Measurements from ENCODE around the gene TUBA8. TPM values are rescaled to one million over a fixed set of nuclear protein-coding genes. Genes with fewer than 3 reads are reported as not detected.

The TUBA8 gene
- total RNA-seq, 1 donor: 0.36 TPM

DNA sequence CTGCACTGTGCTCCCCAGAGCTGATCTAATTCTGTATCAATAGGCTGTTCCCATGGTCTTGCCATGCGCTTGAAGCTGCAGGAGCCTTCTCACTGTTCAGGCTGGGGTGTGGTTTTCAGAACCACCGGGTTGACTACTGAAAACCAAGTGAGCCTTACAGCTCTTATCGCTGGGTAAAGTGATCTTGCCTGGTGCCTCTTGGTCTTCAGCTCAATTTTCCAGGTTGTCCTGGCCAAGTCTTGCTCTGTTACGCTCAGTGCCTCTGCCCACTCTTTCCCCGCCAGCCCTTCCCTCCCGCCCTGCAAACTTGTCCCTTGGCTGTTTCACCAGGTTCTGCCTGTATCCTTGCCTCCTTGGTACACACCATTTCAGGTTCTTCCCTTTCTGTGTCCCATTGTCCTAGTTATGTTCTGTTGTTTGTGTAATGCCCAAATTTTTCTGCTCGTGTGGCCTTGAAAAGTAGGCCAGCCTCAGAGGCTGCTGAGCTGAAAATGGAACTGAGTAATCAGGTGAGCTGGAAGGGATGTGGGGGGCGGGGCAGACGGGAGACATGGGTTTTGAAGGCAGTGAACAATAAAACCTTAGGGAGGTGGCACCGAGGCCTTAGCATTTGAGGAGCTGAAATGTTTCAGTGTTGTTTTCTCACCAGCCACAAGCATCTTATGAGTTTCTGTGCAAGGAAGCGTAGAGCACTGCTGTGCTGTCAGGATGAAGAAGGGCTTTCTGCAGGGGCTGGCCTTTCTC lies 21.6 kb upstream of the TUBA8 start:
- Histone ChIP-seq H3K79me2 (ENCODE audit: insufficient read depth, low read length) (peaks cover 6% of the 10 kb centered on the region), H3K4me1 (ENCODE audit: insufficient read depth, low read length) (peaks cover 16% of the 10 kb centered on the region), H4K20me1 (ENCODE audit: insufficient read depth, low read length) (no peaks in the 10 kb centered on the region), H3K4me3 (ENCODE audit: insufficient read depth, low read length) (no peak overlapping the region), H3K4me2 (ENCODE audit: insufficient read depth, low read length) (no peak overlapping the region), H3K36me3 (ENCODE audit: insufficient read depth, low read length) (peaks cover 40% of the 10 kb centered on the region), H3K27me3 (ENCODE audit: insufficient read depth, low read length) (no peaks in the 10 kb centered on the region), H2AFZ (ENCODE audit: low read length) (no peak overlapping the region), H3K27ac (ENCODE audit: low read depth, low read length) (no peak overlapping the region), H3K9me3 (ENCODE audit: low read depth, low read length) (no peaks in the 10 kb centered on the region)
- DNase-seq (ENCODE audit: insufficient read length, low spot score, missing footprints): no peak
- TF ChIP-seq, protein P1, sequence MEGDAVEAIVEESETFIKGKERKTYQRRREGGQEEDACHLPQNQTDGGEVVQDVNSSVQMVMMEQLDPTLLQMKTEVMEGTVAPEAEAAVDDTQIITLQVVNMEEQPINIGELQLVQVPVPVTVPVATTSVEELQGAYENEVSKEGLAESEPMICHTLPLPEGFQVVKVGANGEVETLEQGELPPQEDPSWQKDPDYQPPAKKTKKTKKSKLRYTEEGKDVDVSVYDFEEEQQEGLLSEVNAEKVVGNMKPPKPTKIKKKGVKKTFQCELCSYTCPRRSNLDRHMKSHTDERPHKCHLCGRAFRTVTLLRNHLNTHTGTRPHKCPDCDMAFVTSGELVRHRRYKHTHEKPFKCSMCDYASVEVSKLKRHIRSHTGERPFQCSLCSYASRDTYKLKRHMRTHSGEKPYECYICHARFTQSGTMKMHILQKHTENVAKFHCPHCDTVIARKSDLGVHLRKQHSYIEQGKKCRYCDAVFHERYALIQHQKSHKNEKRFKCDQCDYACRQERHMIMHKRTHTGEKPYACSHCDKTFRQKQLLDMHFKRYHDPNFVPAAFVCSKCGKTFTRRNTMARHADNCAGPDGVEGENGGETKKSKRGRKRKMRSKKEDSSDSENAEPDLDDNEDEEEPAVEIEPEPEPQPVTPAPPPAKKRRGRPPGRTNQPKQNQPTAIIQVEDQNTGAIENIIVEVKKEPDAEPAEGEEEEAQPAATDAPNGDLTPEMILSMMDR (IDR thresholded peaks at IDR 0.05; ENCODE audit: extremely low read depth, low read depth, low read length): no peak

DNA sequence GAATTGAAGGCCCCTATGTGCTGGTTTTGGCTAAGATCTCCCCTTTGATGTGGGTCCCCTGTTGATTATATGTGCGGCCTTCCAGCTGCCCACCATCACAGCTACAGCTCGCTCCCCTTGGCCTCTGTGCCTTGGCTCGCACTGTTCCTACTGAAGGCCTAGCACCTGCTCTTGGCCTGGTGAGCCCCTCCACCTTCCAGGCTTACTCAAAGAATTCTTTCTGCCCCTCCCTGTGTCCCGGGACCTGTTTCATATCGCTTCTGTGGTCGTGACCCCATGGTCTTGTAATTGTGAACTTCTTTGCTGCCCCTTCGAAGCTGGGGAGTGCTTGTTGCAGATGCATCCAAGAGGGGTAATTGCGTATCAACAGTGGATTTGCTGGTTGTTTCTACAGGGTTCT lies 20.3 kb upstream of the TUBA8 start:
- TF ChIP-seq, protein P1 (IDR thresholded peaks at IDR 0.05; ENCODE audit: extremely low read depth, low read depth, low read length): no peak
- no peak overlapping the region for H3K4me3 ChIP-seq (ENCODE audit: insufficient read depth, low read length)
- H3K4me1 ChIP-seq (ENCODE audit: insufficient read depth, low read length): peaks cover 16% of the 10 kb centered on the region
- peaks cover 2% of the 10 kb centered on the region for H3K79me2 ChIP-seq (ENCODE audit: insufficient read depth, low read length)
- no peak overlapping the region for H3K4me2 ChIP-seq (ENCODE audit: insufficient read depth, low read length)
- no peaks in the 10 kb centered on the region for H3K9me3 ChIP-seq (ENCODE audit: low read depth, low read length)
- H4K20me1 ChIP-seq (ENCODE audit: insufficient read depth, low read length): no peaks in the 10 kb centered on the region
- no peak overlapping the region for H3K27ac ChIP-seq (ENCODE audit: low read depth, low read length)
- no peak overlapping the region for H2AFZ ChIP-seq (ENCODE audit: low read length)
- no peak for DNase-seq (ENCODE audit: insufficient read length, low spot score, missing footprints)
- H3K36me3 ChIP-seq (ENCODE audit: insufficient read depth, low read length): peaks cover 34% of the 10 kb centered on the region
- H3K27me3 ChIP-seq (ENCODE audit: insufficient read depth, low read length): no peaks in the 10 kb centered on the region

DNA sequence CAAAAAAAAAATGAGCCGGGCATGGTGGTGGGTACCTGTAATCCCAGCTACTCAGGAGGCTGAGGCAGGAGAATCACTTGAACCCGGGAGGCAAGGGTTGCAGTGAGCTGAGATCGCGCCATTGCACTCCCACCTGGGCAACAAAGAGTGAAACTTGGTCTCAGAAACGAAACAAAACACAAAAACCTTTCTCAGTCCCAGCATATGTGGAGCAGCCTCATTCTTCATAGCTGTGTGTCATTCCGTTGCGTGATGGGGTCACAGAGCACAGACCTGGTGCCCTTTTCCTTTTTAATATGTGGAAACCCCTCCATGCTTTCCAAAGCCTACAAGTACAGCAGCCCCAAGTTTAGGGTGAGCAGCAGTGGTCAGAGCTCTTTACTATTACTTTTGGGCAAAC lies 19.1 kb upstream of the TUBA8 start:
- H3K4me3 ChIP-seq (ENCODE audit: insufficient read depth, low read length): peak overlapping the region; percentile 61
- peaks cover 2% of the 10 kb centered on the region for H3K79me2 ChIP-seq (ENCODE audit: insufficient read depth, low read length)
- H3K9me3 ChIP-seq (ENCODE audit: low read depth, low read length): no peaks in the 10 kb centered on the region
- peaks cover 16% of the 10 kb centered on the region for H3K4me1 ChIP-seq (ENCODE audit: insufficient read depth, low read length)
- no peak for DNase-seq (ENCODE audit: insufficient read length, low spot score, missing footprints)
- peak overlapping the region; percentile 87 for H3K4me2 ChIP-seq (ENCODE audit: insufficient read depth, low read length)
- peak overlapping the region; percentile 72 for H3K27ac ChIP-seq (ENCODE audit: low read depth, low read length)
- no peaks in the 10 kb centered on the region for H4K20me1 ChIP-seq (ENCODE audit: insufficient read depth, low read length)
- peaks cover 27% of the 10 kb centered on the region for H3K36me3 ChIP-seq (ENCODE audit: insufficient read depth, low read length)
- TF ChIP-seq, protein P1 (IDR thresholded peaks at IDR 0.05; ENCODE audit: extremely low read depth, low read depth, low read length): no peak
- peak overlapping the region; percentile 81 for H2AFZ ChIP-seq (ENCODE audit: low read length)
- no peaks in the 10 kb centered on the region for H3K27me3 ChIP-seq (ENCODE audit: insufficient read depth, low read length)

DNA sequence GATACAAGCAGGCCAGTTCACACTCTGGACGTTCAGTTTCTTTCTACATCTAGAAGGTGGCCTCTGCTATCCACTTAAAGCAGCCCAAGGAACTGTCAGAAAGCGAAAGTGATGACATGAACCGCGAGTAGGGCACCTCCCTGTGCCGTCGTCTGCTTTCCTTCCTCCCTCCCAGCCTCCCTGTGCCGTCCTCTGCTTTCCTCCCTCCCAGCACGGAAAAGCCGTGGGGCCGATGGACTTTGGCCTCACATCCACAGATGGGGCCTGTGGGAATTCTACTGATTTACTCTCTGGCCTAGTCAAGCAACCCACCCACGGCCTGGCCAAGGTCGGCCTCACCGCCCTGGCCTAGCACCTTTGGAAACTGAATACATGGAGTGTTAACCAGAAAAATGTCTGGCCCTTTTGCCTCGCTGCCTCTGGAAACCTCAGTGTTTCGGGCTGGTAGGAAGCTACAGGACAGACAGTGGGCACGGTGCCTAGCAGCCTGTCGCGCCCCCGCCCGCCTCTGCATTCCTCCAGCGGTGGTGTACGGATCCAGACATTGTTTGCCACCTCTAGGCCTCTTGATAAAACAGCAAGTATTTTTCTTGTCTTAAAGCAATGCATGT lies 18.6 kb upstream of the TUBA8 start:
- DNase-seq (ENCODE audit: insufficient read length, low spot score, missing footprints): peak; percentile 92

More for the DNA sequence above, 18.6 kb upstream of the TUBA8 start:
- peaks cover 16% of the 10 kb centered on the region for H3K4me1 ChIP-seq (ENCODE audit: insufficient read depth, low read length)
- H3K4me2 ChIP-seq (ENCODE audit: insufficient read depth, low read length): peak overlapping the region; percentile 87
- peak overlapping the region; percentile 81 for H2AFZ ChIP-seq (ENCODE audit: low read length)
- H4K20me1 ChIP-seq (ENCODE audit: insufficient read depth, low read length): no peaks in the 10 kb centered on the region
- H3K4me3 ChIP-seq (ENCODE audit: insufficient read depth, low read length): peak overlapping the region; percentile 61
- H3K79me2 ChIP-seq (ENCODE audit: insufficient read depth, low read length): peaks cover 2% of the 10 kb centered on the region
- H3K9me3 ChIP-seq (ENCODE audit: low read depth, low read length): no peaks in the 10 kb centered on the region
- peaks cover 25% of the 10 kb centered on the region for H3K36me3 ChIP-seq (ENCODE audit: insufficient read depth, low read length)
- TF ChIP-seq, protein P1 (IDR thresholded peaks at IDR 0.05; ENCODE audit: extremely low read depth, low read depth, low read length): no peak
- H3K27ac ChIP-seq (ENCODE audit: low read depth, low read length): peak overlapping the region; percentile 72
- H3K27me3 ChIP-seq (ENCODE audit: insufficient read depth, low read length): no peaks in the 10 kb centered on the region
